ENCODE measurements around the gene RAP1GAP. TPM values are rescaled to one million over a fixed set of nuclear protein-coding genes. Genes with fewer than 3 reads are reported as not detected.

The RAP1GAP gene
- total RNA-seq, 1 experiment from 2014 or later = 13.4 TPM

DNA sequence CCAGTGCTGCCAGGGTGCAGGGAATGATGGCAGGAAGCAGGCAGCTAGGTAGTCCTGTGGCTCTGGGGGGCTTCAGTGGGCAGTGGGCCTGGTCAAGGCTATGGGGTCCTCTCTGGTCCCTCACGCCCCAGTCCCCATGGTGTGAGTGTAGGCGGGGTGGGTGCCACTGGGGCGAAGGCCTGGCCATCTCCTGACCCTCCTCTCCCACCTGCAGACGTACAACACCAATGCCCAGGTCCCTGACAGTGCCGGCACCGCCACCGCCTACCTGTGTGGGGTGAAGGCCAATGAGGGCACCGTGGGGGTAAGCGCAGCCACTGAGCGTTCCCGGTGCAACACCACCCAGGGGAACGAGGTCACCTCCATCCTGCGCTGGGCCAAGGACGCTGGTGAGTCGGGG, 106.3 kb downstream of the RAP1GAP start:
- intact Hi-C loops (cut with micrococcal nuclease) = no loop called here
- POLR2A ChIA-PET = no interaction called here

More for the DNA sequence above, 106.3 kb downstream of the RAP1GAP start:
- Histone ChIP-seq H3K4me1 (ENCODE audit: control insufficient read depth in 1 of 2, insufficient read depth in 2 of 2, low read length in 2 of 2) (peaks cover 0 to under 1% of the 10 kb centered on the region in 2 experiments; a peak in 1 of 4 replicates), H3K79me2 (ENCODE audit: insufficient read depth, low read length) (no peaks in the 10 kb centered on the region), H3K27ac (ENCODE audit: low read depth, low read length) (no peak overlapping the region), H2AFZ (ENCODE audit: low read depth, low read length, poor library complexity, severe bottlenecking) (no peak overlapping the region), H4K20me1 (ENCODE audit: insufficient read depth) (no peaks in the 10 kb centered on the region), H3K4me3 (replicated peaks in 1 of 2; ENCODE audit: low read depth in 1 of 2, low read length in 2 of 2) (no peak overlapping the region), H3K9ac (ENCODE audit: low read length) (no peak overlapping the region), H3K4me2 (ENCODE audit: low read length) (no peak overlapping the region), H3K27me3 (ENCODE audit: insufficient read depth, low read length) (no peaks in the 10 kb centered on the region), H3K9me2 (ENCODE audit: insufficient read depth) (no peaks in the 10 kb centered on the region), H3K9me3 (ENCODE audit: control insufficient read depth in 1 of 2, insufficient read depth in 1 of 2, low read depth in 1 of 2, low read length in 2 of 2) (no peaks in the 10 kb centered on the region), H3K36me3 (ENCODE audit: control insufficient read depth in 1 of 2, insufficient read depth in 2 of 2, low read length in 2 of 2) (no peaks in the 10 kb centered on the region)
- no peak for ATAC-seq
- ChIA-PET CTCF (no interaction called here), RAD21 (ENCODE audit: low non-redundant PET in 1 of 2, low total read pairs in 2 of 2, uncharacterized antibody in 2 of 2, unreplicated experiment in 2 of 2) (no interaction called here)
- TF ChIP-seq ZNF274 (IDR thresholded peaks at IDR 0.05; ENCODE audit: low read depth, low read length) (no peak), SP1 (IDR thresholded peaks at IDR 0.05; ENCODE audit: low read depth) (no peak), FOSL1 (IDR thresholded peaks at IDR 0.05; ENCODE audit: low read depth) (no peak), ZFX (IDR thresholded peaks at IDR 0.05) (no peak), CBX3 (IDR thresholded peaks at IDR 0.05; ENCODE audit: low read depth) (no peak), JUND (IDR thresholded peaks at IDR 0.05) (no peak), SIN3A (IDR thresholded peaks at IDR 0.05; ENCODE audit: low read depth) (no peak), RAD21 (IDR thresholded peaks at IDR 0.05; ENCODE audit: low read depth) (no peak), CEBPB (IDR thresholded peaks at IDR 0.05; ENCODE audit: low read depth) (no peak), EGR1 (IDR thresholded peaks at IDR 0.05; ENCODE audit: low read depth) (no peak), EZH2 (IDR thresholded peaks at IDR 0.05) (no peak)
- TF ChIP-seq, protein P1, sequence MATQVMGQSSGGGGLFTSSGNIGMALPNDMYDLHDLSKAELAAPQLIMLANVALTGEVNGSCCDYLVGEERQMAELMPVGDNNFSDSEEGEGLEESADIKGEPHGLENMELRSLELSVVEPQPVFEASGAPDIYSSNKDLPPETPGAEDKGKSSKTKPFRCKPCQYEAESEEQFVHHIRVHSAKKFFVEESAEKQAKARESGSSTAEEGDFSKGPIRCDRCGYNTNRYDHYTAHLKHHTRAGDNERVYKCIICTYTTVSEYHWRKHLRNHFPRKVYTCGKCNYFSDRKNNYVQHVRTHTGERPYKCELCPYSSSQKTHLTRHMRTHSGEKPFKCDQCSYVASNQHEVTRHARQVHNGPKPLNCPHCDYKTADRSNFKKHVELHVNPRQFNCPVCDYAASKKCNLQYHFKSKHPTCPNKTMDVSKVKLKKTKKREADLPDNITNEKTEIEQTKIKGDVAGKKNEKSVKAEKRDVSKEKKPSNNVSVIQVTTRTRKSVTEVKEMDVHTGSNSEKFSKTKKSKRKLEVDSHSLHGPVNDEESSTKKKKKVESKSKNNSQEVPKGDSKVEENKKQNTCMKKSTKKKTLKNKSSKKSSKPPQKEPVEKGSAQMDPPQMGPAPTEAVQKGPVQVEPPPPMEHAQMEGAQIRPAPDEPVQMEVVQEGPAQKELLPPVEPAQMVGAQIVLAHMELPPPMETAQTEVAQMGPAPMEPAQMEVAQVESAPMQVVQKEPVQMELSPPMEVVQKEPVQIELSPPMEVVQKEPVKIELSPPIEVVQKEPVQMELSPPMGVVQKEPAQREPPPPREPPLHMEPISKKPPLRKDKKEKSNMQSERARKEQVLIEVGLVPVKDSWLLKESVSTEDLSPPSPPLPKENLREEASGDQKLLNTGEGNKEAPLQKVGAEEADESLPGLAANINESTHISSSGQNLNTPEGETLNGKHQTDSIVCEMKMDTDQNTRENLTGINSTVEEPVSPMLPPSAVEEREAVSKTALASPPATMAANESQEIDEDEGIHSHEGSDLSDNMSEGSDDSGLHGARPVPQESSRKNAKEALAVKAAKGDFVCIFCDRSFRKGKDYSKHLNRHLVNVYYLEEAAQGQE (IDR thresholded peaks at IDR 0.05; ENCODE audit: low read depth) = no peak
- TF ChIP-seq, protein P2, sequence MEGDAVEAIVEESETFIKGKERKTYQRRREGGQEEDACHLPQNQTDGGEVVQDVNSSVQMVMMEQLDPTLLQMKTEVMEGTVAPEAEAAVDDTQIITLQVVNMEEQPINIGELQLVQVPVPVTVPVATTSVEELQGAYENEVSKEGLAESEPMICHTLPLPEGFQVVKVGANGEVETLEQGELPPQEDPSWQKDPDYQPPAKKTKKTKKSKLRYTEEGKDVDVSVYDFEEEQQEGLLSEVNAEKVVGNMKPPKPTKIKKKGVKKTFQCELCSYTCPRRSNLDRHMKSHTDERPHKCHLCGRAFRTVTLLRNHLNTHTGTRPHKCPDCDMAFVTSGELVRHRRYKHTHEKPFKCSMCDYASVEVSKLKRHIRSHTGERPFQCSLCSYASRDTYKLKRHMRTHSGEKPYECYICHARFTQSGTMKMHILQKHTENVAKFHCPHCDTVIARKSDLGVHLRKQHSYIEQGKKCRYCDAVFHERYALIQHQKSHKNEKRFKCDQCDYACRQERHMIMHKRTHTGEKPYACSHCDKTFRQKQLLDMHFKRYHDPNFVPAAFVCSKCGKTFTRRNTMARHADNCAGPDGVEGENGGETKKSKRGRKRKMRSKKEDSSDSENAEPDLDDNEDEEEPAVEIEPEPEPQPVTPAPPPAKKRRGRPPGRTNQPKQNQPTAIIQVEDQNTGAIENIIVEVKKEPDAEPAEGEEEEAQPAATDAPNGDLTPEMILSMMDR (IDR thresholded peaks at IDR 0.05 in 2 of 3, conservative IDR thresholded peaks at IDR 0.05 in 1 of 3; ENCODE audit: borderline replicate concordance in 1 of 3, insufficient read depth in 1 of 3, low read depth in 2 of 3, low read length in 2 of 3) = no peak
- no peak for DNase-seq (ENCODE audit: low read depth, low spot score)
- BruUV-seq (replicated peaks) = no TSS peak

All from HCT116 (cell line).